GM21515 (cell line): ENCODE results near the gene RABGAP1L.
"Not testable (repeated sequence)": the region's sequence is repeated elsewhere in the genome, so short reads cannot be mapped to it uniquely, and the experiment has no call there.

Experiments used
- ATAC-seq: cut with Tn5 transposase; IDR thresholded peaks from one replicate; pipeline ENCODE4 v1.9.1; 2021; ENCODE audit not compliant: unreplicated experiment

Gene RABGAP1L

GRCh38 chr1:174837386-174837785 is 678.1 kb downstream of the RABGAP1L start:
- ATAC-seq, result no peak

- no peak for ATAC-seq
Observed at GRCh38 chr1:174839211-174839610, 679.9 kb downstream of the RABGAP1L start.

GRCh38 chr1:174841747-174842146 is 682.4 kb downstream of the RABGAP1L start:
- ATAC-seq, result peak; percentile 68

DNA sequence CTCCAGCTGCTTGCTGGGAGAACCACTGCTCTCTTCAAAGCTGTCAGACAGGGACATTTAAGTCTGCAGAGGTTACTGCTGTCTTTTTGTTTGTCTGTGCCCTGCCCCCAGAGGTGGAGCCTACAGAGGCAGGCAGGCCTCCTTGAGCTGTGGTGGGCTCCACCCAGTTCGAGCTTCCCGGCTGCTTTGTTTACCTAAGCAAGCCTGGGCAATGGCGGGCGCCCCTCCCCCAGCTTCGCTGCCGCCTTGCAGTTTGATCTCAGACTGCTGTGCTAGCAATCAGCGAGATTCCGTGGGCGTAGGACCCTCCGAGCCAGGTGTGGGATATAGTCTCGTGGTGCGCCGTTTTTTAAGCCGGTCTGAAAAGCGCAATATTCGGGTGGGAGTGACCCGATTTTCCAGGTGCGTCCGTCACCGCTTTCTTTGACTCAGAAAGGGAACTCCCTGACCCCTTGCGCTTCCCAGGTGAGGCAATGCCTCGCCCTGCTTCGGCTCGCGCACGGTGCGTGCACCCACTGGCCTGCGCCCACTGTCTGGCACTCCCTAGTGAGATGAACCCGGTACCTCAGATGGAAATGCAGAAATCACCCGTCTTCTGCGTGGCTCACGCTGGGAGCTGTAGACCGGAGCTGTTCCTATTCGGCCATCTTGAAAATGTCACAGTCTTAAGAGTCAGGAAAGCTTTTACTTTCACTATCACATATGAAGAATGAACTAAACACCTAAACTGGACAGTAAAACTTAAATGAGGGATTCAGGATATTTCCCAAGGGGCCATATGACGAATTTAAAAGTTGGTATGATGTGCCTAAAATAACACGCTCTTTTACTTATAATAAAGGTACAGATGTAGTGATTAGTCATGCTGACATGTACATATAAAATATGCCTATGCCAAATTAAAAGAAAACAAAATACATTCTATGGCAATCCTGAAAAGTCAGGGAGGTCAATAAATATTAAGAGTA is 689.6 kb downstream of the RABGAP1L start:
- ATAC-seq, result not testable (repeated sequence)

GRCh38 chr1:174850726-174851125 is 691.4 kb downstream of the RABGAP1L start:
- ATAC-seq, result no peak

GRCh38 chr1:174858301-174858700 is 699.0 kb downstream of the RABGAP1L start:
- ATAC-seq, result no peak

- no peak for ATAC-seq
Observed at GRCh38 chr1:174870319-174870718, 711.0 kb downstream of the RABGAP1L start.

DNA sequence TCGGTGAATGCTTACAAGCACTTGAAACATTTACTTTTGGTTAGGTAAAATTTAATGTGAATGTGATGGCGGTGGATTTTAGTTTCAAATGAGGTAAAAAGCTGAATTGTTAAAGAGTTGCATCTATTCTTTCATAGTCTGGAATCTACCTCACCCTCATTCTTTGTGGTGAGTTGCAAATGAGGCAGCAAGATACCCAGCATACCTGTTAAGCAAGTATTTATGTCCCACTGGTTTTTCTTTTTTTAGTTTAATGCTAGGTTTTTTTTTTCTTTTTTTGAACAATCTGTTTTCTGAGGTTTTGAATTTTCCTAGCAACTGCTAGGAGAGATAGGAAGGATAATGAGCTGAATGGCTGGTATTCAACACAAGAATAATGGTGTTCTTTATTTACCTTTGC is 712.6 kb downstream of the RABGAP1L start:
- ATAC-seq, result no peak

GRCh38 chr1:174872615-174873058 is 713.3 kb downstream of the RABGAP1L start:
- ATAC-seq, result no peak

DNA sequence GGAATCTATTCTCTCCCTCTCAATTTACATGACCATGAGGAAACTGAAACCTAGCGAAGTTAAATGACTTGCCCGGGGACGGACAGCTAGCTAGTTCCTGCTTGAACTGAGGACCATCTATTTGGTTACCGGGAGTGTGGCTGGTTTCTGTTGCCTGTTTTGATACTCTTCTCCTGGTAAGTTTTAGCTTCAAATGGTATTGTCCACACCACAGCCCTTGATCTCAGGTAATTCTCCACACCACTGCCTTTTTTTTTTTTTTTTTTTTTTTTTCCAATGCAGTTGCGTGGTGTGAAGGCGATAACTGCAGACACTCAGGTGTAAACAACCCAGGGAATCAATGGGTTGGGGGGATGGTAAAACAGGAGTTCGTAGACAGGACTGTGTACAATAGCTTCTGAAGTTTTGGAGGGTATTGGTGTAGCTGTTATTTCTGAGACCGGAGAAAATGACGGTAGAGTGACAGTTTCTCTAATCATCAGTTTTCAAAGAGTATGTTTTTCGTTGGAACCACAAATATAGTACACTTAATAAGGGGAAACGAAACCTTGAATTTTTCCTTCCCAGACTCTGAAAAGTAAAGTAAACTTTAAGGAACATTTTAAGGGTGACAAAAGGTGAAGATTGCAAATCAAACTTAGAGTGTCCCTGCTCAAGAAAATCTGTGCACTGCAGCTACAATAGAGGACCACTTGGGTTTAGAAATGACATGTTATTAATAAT is 715.2 kb downstream of the RABGAP1L start:
- ATAC-seq, result peak; percentile 63

DNA sequence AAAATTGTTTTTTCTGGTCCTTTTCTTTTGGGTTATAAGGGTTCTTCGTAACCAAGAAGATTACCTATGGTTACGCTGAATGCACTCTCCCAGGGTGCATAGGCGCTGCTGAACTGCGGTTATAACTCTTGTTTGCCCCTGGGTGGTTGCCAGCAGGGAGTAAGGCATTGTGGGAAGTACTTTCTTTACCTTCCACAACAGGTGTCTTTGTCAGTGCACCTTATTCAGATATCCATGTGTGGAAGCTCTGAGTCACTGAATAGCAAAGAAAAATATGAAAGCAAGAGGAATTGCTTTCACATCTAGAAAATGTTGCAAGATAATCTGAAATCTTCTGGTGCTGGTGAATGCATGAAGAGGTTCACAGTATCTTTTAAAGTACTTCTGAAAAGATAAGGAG is 716.0 kb downstream of the RABGAP1L start:
- no peak for ATAC-seq

DNA sequence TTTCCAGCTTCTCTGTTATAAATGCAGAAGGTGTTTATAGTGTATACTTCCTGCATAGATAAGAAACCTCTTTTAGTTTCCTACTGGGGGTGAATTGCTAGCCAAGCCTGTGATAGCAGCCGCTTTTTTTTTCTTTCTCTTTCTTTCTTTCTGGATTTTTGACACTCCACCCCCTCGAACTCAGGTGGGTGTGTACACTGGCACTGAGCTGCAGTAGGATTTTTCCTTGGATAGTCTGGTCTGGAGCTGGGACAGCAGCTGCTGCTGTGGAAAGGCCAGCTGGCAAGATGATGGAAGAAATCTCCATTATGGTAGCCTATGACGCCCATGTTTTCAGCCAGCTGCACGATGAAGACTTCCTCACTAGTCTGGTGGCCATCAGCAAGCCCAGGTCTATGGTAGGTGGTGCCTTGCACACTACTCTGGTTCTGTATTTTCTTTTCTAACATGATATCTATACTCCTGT is 717.9 kb downstream of the RABGAP1L start:
- no peak for ATAC-seq

- no peak for ATAC-seq
Observed at GRCh38 chr1:174880171-174880570, 720.9 kb downstream of the RABGAP1L start.

DNA sequence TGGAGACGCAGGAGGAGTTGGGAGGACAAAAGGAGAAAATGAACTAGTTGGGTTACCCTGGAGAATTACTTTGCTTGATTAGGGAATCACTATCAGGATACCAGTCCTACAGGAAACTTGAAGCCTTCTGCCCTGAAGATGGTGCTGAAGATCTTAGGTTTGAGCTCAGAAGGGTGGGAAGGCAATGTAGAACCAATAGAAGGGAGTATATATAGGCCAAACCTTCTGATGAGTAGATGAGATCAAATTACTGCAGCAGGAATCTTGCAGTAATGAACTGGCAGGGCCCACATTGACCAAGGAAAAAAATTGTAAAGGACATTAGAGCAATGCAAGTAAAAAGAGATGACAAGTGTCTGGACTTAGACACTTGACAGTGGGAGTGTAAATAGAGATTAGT is 724.1 kb downstream of the RABGAP1L start:
- no peak for ATAC-seq

- no peak for ATAC-seq
Observed at GRCh38 chr1:174884038-174884437, 724.7 kb downstream of the RABGAP1L start.

DNA sequence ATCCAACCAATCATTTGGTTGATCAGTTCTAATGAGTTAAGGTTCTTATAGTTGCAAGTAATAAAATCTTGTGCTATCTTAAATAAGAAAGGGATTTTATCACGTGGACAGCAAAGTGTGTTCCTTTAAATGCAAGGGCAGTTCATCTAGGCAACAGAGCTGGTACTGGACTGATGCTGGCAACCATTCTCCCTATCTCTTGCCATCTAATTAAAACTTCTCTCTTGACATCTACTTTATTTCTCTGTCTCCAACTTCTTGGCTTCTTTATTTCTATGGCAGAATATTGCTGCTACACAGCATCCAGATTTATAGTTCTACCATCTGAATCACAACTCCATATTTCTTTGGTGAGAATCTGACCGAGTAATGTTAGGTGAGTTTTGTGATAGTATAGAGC is 725.2 kb downstream of the RABGAP1L start:
- no peak for ATAC-seq

GRCh38 chr1:174890024-174890423 is 730.7 kb downstream of the RABGAP1L start:
- no peak for ATAC-seq

DNA sequence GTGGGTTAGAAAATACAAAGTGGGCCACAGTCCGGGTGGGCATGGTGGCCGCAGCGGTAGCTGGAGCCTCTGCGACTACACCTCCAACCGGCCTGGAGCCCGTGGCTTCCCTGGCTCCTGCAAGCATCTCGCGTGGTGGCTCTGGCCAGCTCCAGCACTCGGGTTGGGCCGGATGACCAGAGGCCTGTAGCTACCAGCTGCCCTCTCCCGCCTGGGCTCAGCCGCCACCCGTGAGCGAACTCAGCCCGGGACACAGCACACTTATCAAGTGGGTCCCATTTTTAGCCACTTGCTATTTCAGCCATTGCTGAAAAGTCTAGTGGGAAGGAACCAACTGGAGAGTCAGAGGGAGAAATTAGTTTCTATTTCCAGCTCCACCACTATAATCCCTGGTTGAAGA is 732.7 kb downstream of the RABGAP1L start:
- ATAC-seq, result no peak

DNA sequence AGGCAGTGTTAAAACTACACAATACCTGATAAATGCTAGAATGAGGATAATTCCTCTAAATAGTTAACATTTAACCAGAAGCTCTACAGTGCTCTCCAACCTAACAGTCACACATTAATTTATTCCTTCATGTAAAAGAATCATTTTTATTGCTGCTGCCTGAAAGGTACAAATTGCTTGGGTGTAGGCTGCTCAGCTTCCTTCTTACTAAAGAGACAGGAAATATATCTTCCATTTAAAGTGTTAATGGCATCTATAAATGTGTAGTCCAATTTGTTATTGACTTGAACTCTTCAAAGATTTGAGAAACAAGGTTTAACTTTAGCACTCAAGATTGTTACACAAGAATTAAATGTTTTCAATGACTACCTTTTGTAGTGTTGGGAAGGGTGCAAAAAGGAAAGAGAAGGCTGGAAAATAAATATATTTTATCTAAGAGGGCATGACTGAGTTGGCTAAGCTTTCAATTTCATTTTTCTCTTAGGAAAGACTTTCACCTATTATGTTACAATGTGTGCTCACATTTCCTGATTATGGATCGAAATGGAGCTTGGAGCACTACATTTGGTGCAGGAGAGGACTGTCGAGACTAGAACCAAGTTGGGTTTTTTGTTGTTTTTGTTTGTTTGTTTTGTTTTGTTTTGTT is 734.9 kb downstream of the RABGAP1L start:
- no peak for ATAC-seq

- ATAC-seq, result not testable (repeated sequence)
Observed at GRCh38 chr1:174895610-174896009, 736.3 kb downstream of the RABGAP1L start.

GRCh38 chr1:174898102-174898797 is 738.9 kb downstream of the RABGAP1L start:
- no peak for ATAC-seq
